HG02642 (cell line): ENCODE measurements around the gene OR10K2.
"Not testable (repeated sequence)": the region's sequence is repeated elsewhere in the genome, so short reads cannot be mapped to it uniquely, and the experiment has no call there.

Experiments used
- ATAC-seq: cut with Tn5 transposase; IDR thresholded peaks from one replicate; pipeline ENCODE4 v1.9.1; 2021; ENCODE audit warnings: mild to moderate bottlenecking; ENCODE audit not compliant: unreplicated experiment, poor library complexity

The OR10K2 gene, protein sequence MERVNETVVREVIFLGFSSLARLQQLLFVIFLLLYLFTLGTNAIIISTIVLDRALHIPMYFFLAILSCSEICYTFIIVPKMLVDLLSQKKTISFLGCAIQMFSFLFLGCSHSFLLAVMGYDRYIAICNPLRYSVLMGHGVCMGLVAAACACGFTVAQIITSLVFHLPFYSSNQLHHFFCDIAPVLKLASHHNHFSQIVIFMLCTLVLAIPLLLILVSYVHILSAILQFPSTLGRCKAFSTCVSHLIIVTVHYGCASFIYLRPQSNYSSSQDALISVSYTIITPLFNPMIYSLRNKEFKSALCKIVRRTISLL

DNA sequence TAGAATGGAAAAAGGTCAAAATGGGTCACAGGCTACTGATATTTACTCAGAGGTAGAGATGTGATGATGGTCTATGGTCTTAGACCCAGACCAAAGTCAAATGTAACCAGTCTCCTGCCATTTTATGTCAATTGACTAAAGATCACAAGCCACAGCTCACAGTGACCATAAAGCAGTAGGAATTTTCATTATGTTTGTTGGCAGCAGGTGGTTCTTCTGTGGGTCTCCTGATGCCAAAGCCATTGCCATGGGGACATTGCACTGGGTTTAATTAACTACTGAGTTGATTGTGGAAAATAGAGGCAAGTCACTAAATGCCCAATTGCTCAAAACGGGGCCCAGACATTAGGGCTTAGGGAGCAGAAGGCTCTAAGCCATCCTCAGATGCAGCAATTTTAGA lies at the start of gene OR10K2:
Gene OR10K2, minus strand, starts transcription at position 101 of the 400 bp plus-strand sequence. CDS start 5,371 bp downstream, outside the sequence.
- ATAC-seq: no peak

DNA sequence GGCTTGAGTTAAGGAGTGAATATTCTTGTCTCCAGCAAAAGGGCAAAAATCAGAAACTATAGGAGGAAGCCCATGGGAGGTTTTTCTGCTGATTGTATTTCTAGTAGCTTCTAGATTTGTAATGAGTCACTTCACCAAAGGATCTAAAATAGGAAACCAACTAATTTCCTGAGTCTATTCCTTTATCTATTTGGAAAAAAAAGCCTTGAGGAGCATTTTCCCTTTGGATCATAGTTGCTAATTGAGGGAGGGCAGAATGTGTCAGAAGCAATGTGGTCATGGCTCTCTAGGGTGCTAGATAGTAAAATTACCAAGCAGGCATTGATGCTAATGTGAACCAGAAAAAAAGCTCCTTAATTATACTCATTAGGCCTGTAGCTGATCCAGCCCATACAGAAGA lies 45.9 kb upstream of the OR10K2 start, which contains the start of gene OR10R2:
Gene OR10R2, plus strand, starts transcription at position 301 of the 400 bp plus-strand sequence. CDS start 106 bp downstream, outside the sequence.
- ATAC-seq: no peak

DNA sequence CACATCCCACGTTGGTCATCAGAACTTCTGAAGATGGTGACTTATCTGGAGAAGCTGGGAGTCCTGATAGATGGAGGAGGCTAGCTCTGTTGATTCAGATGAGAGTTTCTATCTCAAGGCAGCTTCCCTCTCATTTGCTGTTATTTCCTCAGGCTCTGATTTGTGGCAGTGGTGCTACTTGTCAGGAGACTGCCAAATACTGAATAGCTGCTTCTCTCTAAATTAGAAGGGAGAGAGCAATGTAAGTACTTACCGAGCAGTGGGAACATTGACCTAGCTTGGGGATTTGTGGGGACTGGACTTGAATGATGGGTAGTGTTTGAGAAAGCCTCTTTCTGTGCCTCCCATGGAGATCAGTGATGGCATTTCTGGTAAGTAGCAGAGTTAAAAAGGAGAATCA lies 35.5 kb upstream of the OR10K2 start, which contains the start of gene OR10K1:
Gene OR10K1, plus strand, starts transcription at position 301 of the 400 bp plus-strand sequence. CDS start 3,728 bp downstream, outside the sequence.
- no peak for ATAC-seq

DNA sequence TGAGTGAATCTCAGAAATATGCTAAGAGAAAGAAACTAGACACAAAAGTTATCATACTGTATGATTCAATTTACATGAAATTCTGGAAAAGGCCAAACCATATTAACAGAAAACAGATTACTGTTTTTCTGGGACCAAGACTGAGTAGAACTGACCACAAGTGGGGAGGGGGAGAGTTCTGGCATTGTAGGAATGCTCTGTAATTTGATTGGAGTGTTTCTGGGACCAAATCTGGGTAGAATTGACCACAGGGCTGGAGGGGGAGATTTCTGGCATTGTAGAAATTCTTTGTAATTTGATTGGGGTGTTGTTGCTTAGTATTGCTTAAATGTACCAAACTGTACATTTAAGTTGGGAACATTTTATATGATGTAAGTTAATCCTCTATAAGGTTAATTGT lies 32.2 kb upstream of the OR10K2 start:
- ATAC-seq: no peak

DNA sequence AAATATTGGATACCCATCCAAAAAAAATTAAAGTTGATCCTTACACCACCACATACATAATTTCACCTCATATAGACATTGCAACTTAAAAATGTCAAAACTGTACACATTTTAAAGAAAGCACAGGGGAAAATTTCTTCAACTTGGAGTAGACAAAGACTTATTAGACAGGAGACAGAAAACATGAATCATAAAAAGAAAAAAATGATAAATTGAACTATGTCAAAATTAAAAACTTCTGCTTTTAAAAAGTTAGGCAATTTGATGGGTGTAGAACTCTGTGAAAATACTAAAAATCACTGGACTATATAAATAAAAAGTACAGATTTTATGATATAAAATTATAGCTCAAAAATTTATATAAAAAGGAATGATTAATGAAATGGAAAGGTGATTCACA lies 31.2 kb upstream of the OR10K2 start:
- ATAC-seq: no peak

DNA sequence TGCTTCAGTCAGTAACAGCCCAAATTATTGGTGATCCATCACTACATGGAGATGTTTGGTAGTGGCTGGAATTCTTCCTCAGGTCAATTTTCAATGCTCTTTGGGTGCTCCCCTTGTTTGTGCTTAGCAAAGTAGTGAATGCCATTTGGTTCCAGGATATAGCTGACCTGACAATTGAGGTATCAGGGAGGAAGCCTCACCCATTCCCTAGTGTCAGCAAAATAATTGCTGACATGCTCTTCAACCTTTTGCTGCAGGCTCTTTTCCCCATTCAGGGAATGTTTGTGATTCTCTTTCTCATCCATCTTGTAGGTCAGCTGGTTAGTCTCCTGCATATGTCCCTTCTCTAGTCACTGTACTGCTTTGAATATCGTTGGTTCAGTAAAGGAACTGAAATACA lies 28.5 kb upstream of the OR10K2 start:
- no peak for ATAC-seq

DNA sequence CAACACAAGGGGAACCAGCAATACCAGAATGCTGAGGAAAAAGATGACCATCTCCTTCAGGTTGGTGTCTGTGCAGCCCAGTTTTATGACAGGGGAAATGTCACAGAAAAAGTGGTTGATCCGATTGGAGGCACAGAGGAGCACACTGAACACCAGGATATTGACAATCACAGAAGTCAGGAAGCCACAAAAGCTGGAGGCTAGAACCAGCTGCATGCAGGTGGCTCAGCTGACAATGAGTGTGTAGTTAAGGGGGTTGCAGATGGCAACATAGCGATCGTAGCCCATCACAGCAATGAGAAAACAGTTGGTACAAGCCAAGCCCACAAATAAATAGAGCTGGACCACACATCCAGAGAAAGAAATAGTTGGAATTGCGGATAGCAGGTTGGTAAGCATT lies 19.3 kb upstream of the OR10K2 start:
- ATAC-seq: no peak

DNA sequence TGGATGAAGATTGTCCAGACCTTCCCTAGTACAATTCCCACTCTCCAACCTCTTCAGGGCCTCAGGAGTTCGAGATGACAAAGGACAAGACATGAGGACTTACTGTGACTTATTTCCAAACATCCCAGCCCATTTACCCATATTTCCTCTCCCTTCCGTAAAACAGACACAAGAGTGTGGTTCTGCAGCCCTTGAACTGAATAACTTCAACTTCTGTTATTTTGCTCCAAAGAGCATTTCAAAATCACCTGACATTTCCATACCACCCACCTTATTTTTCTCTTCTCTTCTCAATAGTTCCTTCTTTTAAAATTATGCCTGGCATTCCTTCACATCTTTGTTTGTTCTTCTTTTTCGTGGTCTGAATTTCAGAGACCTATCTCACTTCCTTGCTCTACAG lies 8.7 kb upstream of the OR10K2 start:
- no peak for ATAC-seq

DNA sequence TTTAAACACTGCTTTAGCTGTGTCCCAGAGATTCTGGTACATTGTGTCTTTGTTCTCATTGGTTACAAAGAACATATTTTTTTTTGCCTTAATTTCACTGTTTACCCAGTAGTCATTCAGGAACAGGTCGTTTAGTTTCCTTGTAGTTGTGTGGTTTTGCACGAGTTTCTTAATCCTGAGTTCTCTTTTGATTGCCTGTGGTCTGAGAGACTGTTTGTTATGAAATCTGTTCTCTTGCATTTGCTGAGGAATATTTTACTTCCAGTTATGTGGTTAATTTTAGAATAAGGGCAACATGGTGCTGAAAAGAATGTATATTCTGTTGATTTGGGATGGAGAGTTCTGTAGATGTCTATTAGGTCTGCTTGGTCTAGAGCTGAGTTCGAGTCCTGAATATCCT lies 4.1 kb upstream of the OR10K2 start:
- ATAC-seq: not testable (repeated sequence)

DNA sequence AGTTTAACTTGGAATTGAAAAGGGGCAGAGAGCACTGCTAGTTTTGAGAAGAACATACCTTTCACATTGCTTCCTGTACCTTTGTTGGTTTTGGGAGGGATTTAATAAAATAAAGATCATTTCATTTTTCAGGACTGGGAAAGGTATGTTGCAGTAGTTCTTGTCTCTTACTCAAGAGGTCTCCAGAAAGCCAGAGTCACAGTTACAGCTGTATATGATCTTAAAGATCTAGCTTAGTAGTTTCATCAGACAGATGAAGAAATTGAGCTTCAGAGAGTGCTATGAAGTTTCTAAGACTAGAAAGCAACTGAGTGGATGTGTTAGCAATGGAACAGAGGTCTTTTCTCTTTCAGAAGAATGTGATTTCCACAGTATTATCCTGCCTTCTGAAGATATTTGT lies 1.0 kb downstream of the OR10K2 start:
- ATAC-seq: no peak

DNA sequence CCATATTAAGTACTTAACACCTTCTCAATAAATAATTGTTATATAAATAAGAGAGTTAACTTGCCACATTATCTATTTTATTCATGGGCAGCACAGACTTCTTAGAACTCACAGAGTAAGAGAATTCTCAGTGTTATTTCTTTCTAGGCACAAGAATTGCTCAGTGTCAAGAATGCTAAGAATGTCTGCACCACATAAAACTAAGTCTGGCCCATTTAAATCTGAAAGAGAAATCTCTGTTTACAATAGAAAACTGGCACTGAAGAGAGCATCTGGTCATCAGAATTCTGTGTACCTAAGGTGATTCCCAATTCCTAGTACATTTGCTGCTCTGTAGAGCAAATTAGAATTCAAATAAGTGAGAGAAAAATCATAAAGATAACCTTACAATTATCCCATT lies 3.8 kb downstream of the OR10K2 start:
- ATAC-seq: no peak

DNA sequence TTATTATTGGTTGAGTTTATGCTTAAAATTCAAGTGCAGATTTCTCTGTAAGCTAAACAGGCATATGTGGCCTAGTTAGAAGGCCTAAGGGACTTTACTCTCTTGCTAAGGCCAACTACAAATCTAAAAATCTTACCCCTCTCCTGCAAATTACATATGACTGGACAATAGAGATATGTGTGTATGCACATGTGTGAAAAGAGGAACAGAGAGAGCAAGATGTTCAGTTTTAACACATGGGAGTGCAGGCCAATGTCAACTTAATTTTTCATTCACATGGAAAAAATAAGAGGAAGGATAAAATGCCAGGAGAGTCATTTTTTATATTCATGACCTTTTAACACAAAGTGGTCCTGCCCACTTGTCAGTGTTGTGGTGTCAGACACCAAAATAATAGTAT lies 8.5 kb downstream of the OR10K2 start:
- no peak for ATAC-seq

DNA sequence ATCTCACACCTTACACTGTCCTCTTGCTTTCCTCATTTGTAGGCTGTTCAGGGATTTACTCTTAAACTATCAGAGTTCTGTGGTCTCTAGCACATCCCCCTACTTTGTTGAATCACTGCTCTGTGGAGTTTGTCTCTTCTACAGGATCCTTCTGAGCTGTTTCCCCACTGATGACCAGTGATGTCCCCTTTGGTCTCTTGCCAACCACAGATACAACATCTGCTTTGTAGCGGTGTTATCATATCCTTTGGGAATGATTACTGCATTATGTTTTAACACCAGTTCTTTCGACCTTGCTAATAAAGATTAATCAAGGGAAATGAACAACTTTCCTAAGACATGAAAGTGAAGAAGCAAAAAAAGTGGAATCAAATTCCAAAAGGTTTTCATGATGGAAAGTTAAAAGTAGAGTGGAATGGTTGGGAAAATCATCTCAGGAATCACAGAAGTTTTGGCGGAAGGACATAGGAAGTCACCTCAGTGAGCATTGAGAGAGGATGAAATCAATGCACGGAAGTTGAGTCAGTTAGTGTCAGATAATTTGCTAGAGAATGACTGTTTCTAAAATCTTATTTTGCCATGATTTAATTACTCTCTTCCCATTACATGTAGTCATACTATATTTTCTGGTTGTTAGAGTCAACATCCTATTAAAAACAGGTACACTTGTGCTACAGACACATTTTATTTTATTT lies 11.2 kb downstream of the OR10K2 start:
- ATAC-seq: no peak

DNA sequence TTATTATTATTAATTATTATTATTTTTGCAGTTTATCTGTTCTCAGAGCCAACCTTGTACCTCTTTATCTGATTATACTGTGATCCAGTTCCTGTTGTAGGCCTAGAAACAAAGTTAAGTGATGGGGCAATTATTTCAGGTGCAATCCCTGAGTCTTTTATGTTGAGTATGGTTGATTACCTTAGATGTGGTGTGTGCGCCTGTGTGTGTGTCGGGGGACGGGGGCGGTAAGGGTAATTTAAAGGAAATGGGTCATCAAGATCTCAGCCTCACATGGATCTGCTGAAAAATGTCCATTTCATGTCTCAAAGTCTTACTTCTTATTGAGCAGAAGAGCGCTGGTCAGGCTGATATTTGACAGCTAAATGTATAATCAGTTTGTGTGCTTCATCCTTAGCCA lies 18.9 kb downstream of the OR10K2 start:
- ATAC-seq: no peak

DNA sequence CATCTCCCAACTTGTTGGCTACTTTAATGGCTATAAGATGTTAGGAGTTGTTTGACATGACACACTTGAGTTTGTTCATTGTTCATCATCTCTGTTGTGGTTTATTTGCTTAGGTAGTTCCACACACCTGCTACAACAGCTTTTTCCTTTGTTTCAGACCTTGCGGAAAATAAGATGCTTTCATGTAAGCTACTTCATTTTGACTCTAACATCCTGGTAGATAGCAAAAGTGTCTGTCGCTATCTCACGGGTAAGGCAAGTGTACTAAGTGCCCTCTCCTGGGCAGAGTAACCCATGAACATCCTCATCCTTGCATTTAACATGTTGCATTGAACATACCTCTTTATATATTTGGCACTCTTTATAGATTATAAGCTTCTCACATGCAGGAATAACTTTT lies 25.2 kb downstream of the OR10K2 start:
- ATAC-seq: no peak

DNA sequence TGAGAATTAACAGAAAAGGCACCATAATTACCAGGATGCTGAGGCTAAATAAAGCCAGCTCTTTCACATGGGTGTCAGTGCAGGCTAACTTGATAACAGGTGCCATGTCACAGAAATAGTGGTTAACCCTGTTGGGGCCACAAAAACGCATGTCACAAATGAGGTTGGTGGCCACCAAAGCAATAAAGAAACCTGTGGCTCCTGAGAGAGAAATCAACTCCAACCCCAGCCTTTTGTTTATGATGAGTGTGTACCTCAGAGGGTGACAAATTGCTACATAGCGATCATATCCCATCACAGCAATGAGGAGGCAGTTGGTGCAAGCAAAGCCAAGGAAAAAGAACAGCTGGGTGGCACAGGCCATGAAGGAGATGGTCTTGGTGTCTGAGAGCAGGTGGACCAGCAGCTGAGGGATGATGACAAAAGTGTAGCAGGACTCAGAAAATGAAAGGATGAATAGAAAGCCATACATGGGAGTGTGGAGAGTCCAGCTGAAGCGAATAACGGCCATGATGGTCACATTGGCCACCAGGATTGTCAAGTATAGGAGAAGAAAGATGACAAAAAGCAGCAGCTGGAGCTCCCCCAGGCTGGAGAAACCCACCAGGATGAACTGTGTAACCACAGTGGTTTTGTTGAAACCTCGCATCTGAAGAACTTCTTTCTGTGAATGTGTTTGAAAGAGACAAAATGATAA lies 27.1 kb downstream of the OR10K2 start, which contains the start of gene OR10T2:
Gene OR10T2, minus strand, starts transcription at position 649 of the 697 bp plus-strand sequence. Its CDS starts 0 bp downstream, at position 649.
- ATAC-seq: no peak

DNA sequence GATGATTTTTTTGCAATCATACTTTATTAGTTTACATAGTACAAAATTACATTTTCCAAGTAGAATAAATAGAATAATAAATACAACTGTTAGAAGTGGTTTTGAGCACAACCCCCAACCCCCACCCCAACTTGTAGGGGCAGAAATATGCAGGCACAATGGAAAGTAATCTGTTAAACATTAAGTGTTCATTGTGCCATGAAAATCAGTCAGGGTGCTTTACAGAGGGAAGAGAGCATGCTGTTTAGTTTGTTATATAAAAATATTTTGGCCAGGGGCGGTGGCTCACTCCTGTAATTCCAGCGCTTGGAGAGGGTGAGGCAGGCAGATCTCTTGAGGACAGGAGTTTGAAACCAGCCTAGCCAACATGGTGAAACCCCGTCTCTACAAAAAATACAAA lies 29.4 kb downstream of the OR10K2 start:
- ATAC-seq: no peak

DNA sequence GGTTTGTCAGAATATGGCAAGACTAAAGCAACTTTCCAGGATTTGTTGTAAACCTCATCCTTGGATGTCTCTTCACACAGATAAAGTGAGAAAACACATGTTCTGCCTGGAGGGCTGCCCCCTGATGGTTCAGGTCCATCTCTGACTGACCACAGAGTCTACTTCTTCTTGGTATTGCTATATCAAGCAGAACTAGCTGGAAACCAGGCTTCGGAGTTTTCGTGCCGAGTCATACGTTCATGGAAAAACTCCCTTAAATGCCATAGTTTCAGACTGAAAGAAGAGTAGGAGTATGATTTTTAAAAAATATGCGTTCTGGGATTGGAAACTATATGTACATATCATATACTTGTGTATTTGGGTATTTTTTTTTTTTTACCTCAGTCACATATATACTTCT lies 32.6 kb downstream of the OR10K2 start:
- ATAC-seq: no peak

DNA sequence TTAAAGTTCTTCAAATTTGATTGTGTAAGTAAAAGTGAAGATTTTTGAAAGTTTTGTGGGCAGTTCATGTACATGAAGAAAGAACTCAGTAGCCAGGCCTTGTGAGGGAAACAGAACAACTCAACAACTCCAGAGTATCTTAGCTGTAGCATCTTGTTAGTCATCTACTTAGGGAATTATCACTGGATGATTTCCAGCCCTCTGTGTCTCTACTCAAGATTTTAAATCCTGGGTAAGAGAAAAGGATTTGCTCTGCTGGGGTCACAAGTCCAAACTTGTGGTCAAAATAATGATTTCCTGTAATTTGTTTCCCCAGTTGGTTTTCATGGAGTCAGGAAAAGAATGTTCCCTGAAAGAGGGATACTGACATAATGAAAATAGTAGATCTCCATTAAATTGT lies 34.9 kb downstream of the OR10K2 start:
- ATAC-seq: no peak

DNA sequence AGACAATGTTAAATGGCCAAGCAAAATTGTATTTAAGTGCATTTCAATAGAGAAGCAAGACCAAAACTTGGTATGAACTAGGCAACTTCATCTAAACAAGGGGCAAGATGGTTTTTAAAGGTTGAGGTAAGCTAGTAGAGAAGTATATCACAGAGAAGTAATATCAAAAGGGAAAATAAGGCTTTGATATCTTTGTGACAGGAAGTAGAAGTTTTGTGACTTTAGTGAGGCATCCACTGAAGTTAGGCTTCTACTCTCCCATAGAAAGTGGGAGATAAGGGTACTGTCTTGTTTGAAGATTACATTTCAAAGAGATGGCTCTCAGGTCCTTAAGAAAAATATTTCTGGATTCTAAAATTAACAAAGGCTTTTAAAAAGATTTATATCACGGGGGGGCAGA lies 35.7 kb downstream of the OR10K2 start:
- ATAC-seq: no peak

DNA sequence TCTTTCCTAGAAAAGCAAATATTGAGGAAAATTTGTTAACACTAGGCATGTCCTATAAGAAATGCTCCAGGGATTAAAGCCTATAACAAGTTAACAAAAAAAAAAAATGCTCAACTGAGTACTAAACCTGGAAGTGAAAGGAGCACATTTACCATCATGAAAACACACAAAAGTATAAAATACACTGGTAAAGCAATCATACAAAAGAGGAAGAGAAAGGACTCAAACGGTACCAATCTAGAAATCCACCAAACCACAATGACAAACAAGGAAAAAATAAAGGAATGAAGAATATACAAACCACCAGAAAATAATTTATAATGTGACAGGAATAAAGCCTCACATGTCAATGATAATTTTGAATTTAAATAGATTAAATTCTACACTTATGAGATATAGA lies 51.2 kb downstream of the OR10K2 start:
- ATAC-seq: no peak
